ENCODE results near the gene DNM3. TPM values are rescaled to one million over a fixed set of nuclear protein-coding genes. Genes with fewer than 3 reads are reported as not detected.

The DNM3 gene
- total RNA-seq, 1 experiment from 2014 or later: 0.71 TPM

DNA sequence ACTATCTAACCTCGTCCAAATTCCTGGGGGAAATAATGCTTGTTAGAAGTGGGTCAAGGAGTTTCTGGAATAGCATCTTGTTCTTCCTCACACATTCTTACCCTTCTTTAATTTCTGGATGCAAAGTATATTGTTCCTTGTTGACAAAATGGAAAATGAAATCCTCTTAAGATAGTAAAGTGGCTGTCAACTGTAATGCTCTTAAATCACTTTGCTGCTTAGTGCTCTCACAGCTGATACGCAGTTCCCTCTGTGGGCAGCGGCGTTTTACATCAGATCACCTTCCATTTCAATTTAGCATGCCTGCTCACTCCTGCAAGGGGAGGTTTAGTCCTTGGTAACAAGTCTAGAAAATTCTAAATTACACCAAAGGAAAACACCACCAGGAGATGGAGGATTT lies 113.1 kb downstream of the DNM3 start:
- POLR2A ChIA-PET (ENCODE audit: low non-redundant PET): no interaction called here
- H3K4me1 ChIP-seq (ENCODE audit: insufficient read depth, low read length, poor library complexity, severe bottlenecking): no peaks in the 10 kb centered on the region
- H3K27ac ChIP-seq (ENCODE audit: low read depth, low read length, poor library complexity, severe bottlenecking): no peak overlapping the region
- H3K27me3 ChIP-seq (replicated peaks; ENCODE audit: insufficient read depth, low read depth, low read length, poor library complexity): no peaks in the 10 kb centered on the region
- CTCF ChIA-PET: no interaction called here
- H3K9me3 ChIP-seq (ENCODE audit: low read depth, low read length, poor library complexity, severe bottlenecking): no peaks in the 10 kb centered on the region
- no peak overlapping the region for H3K4me3 ChIP-seq (ENCODE audit: low read depth, low read length, poor library complexity, severe bottlenecking)
- H3K36me3 ChIP-seq (ENCODE audit: insufficient read depth, low read length, poor library complexity, severe bottlenecking): no peaks in the 10 kb centered on the region
- BruUV-seq (replicated peaks): no TSS peak
- intact Hi-C loops (cut with micrococcal nuclease; ENCODE audit: unreplicated experiment): no loop called here
- TF ChIP-seq EZH2 (IDR thresholded peaks at IDR 0.05; ENCODE audit: borderline replicate concordance, low read depth, low read length, poor library complexity, severe bottlenecking): no peak
- TF ChIP-seq, protein P1, sequence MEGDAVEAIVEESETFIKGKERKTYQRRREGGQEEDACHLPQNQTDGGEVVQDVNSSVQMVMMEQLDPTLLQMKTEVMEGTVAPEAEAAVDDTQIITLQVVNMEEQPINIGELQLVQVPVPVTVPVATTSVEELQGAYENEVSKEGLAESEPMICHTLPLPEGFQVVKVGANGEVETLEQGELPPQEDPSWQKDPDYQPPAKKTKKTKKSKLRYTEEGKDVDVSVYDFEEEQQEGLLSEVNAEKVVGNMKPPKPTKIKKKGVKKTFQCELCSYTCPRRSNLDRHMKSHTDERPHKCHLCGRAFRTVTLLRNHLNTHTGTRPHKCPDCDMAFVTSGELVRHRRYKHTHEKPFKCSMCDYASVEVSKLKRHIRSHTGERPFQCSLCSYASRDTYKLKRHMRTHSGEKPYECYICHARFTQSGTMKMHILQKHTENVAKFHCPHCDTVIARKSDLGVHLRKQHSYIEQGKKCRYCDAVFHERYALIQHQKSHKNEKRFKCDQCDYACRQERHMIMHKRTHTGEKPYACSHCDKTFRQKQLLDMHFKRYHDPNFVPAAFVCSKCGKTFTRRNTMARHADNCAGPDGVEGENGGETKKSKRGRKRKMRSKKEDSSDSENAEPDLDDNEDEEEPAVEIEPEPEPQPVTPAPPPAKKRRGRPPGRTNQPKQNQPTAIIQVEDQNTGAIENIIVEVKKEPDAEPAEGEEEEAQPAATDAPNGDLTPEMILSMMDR (conservative IDR thresholded peaks at IDR 0.05; ENCODE audit: low read depth, low read length): no peak
- DNase-seq (ENCODE audit: low spot score): no peak

DNA sequence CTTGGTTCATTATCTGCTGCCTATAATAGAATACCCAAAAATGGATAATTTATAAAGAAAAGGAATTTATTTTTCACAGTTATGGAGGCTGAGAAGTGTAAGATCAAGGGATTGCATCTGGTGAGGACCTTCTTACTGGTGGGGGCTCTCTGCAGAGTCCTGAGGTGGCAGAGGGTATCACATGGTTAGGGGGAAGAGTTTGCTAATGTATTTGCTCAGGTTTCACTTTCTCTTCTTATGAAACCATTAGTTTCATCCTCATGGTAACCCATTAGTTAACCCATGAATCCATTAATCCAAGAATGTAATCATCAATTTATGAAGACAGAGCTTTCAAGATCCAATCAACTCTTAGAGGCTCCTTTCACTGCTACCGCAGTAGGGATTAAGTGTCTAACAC lies 120.6 kb downstream of the DNM3 start:
- CTCF ChIA-PET: no interaction called here
- intact Hi-C loops (cut with micrococcal nuclease; ENCODE audit: unreplicated experiment): no loop called here
- H3K9me3 ChIP-seq (ENCODE audit: low read depth, low read length, poor library complexity, severe bottlenecking): no peaks in the 10 kb centered on the region
- H3K4me1 ChIP-seq (ENCODE audit: insufficient read depth, low read length, poor library complexity, severe bottlenecking): no peaks in the 10 kb centered on the region
- no peak for DNase-seq (ENCODE audit: low spot score)
- no peak overlapping the region for H3K27ac ChIP-seq (ENCODE audit: low read depth, low read length, poor library complexity, severe bottlenecking)
- BruUV-seq (replicated peaks): no TSS peak
- no peaks in the 10 kb centered on the region for H3K27me3 ChIP-seq (replicated peaks; ENCODE audit: insufficient read depth, low read depth, low read length, poor library complexity)
- POLR2A ChIA-PET (ENCODE audit: low non-redundant PET): no interaction called here
- H3K36me3 ChIP-seq (ENCODE audit: insufficient read depth, low read length, poor library complexity, severe bottlenecking): no peaks in the 10 kb centered on the region
- no peak for TF ChIP-seq EZH2 (IDR thresholded peaks at IDR 0.05; ENCODE audit: borderline replicate concordance, low read depth, low read length, poor library complexity, severe bottlenecking)
- TF ChIP-seq, protein P1 (conservative IDR thresholded peaks at IDR 0.05; ENCODE audit: low read depth, low read length): no peak
- H3K4me3 ChIP-seq (ENCODE audit: low read depth, low read length, poor library complexity, severe bottlenecking): no peak overlapping the region

DNA sequence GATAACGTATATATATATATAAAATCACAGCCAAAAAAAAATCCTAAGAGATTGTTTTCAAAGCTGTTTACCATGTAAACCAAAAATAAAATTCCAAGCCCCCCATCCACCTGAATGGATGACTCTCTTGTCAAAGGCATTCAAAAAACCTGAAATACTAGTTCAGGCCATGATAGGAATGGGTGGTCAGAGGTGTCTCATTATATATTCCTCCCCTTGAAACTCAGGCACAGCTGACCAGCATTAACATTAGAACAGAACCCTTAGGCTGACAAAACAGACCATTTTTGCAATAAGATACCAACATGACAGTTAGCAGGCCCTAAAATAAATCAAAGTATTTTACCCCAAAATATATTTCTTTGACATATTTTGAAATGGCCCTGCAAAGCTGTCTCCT lies 122.5 kb downstream of the DNM3 start:
- Histone ChIP-seq H3K36me3 (ENCODE audit: insufficient read depth, low read length, poor library complexity, severe bottlenecking) (no peaks in the 10 kb centered on the region), H3K4me1 (ENCODE audit: insufficient read depth, low read length, poor library complexity, severe bottlenecking) (no peaks in the 10 kb centered on the region), H3K4me3 (ENCODE audit: low read depth, low read length, poor library complexity, severe bottlenecking) (no peak overlapping the region), H3K9me3 (ENCODE audit: low read depth, low read length, poor library complexity, severe bottlenecking) (no peaks in the 10 kb centered on the region), H3K27me3 (replicated peaks; ENCODE audit: insufficient read depth, low read depth, low read length, poor library complexity) (no peaks in the 10 kb centered on the region), H3K27ac (ENCODE audit: low read depth, low read length, poor library complexity, severe bottlenecking) (no peak overlapping the region)
- POLR2A ChIA-PET (ENCODE audit: low non-redundant PET): no interaction called here
- no peak for DNase-seq (ENCODE audit: low spot score)
- intact Hi-C loops (cut with micrococcal nuclease; ENCODE audit: unreplicated experiment): no loop called here
- CTCF ChIA-PET: no interaction called here
- no peak for TF ChIP-seq EZH2 (IDR thresholded peaks at IDR 0.05; ENCODE audit: borderline replicate concordance, low read depth, low read length, poor library complexity, severe bottlenecking)
- TF ChIP-seq, protein P1 (conservative IDR thresholded peaks at IDR 0.05; ENCODE audit: low read depth, low read length): no peak
- no TSS peak for BruUV-seq (replicated peaks)

All from A673 (cell line).